Stimulated activated naive CD8-positive, alpha-beta T cell treated with anti-CD3 and anti-CD28 coated beads, Interleukin-15, Interleukin-2, amounts not matched to agents 100 U/mL and 50 U/mL, for 24 hours (primary cell): ENCODE results near the gene IGFALS.

Experiments used
- ATAC-seq: fragments of 150-1000 bp; cut with Tn5 transposase; one replicate; pipeline ENCODE4 v1.10.0; 2021
- DNase-seq: peaks from one replicate; pipeline ENCODE4 v3.0.0; 2021

The IGFALS gene

DNA sequence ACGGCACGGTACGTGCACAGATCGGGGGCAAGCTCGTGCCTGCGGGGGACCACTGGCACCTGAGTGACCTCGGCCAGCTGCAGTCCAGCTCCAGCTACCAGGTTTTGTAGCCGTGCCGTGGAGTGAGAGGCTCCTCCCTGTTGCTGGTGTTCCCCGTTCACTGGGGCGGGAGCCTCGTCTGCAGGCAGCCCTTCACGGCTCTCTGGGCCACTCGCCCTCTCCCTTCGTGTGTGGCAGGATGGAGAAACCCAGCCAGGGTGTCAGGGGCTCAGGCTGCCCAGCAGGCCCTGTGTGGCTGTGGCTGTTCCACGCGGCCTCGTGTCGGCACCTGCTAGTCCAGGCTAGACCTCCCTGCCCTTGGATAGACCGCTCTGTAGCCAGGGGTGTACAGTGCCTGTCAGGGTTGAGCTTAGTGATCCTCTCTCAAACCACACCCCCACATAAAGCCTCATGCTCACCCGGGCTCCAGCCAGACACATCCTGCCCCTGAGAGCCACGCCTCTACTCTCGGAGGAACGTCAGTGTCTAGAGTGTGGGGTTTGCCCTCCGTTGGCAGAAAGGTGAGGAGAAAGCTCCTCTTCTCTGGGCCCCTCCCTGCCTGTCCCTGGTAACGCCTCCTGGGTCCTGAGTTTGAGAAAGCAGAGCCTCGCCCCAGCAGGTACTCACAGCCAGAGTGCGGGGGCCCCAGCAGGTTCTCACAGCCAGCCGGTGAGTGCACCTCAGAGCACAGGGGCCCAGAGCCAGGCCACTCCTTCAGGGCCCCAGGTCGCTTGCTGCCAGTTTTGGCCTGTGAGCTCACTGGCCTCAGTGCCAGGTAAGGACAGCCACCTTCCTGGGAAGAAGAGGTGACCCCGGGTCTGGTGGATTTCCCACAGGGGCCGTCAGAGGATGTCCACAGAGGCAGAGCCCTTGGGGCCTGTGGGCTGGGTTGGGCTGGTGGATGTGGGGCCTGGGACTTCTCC lies 49.8 kb downstream of the IGFALS start:
- DNase-seq = no peak

DNA sequence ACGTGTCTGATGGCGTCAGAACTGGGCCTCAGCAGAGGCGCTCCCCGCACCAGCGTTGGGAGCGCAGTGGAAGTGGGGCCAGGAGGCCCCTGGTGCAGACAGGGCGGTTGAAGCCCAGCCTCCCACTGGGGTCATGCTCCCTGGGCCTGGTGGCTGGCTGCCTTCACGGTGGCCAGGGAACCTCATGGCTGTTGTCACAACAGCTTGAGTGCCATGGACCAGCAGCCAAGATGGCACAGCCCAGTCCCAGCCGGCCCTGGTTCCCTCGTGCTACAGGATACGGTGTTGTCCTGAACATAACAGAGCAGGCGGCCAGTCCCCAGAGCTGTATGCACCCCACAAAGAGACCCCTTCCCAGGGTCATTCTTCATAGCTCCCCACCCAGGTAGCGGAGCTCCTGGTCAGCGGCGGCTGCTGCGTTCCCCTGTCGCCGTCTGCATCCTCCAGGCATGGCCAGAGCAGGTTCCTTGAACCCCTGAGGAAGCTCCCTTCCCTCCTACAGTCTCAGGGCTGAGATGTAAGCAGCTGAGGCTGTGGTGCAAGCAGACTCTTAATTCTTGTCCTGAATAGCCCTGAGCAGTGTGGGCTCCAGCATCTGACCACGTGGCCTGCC lies 51.8 kb downstream of the IGFALS start:
- ATAC-seq (no peak), DNase-seq (no peak)

More for the DNA sequence above, 49.8 kb downstream of the IGFALS start:
- ATAC-seq = no peak

DNA sequence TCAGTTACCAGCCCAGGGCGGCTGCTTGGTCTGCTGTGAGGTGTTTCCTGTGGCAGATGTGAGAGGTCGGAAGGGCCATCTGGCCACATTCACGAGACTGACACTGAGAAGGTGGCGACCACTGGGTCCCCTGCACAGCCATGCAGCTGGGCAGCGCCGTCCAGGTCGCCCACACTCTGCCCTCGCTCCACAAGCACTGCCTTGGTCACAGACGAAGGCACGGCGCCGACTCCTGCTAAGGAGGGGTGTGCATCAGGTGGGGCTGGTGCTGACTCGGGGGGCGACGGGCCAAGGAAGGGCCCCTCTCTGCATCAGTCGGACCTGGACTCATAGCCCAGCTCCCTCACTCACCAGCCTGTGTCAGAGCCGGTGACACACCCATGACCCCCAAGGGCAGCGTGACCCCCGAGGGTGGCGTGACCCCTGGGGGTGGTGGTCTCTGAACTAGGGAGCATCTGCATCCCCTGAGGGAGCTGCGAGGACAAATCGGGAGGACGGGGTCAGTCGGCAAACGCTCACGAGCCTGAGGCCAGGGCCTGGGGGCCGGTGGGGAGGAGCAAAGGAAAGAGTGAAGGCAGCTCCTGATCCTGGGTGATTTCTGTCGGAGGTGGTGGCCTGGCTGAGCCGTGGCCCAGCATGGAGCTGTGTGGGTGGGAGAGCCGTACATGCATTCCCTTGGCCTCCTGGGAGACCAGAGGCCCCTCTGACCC lies 52.6 kb downstream of the IGFALS start:
- ATAC-seq (no peak), DNase-seq (no peak)
